Activated T-helper 17 cell treated with anti-CD3 and anti-CD28 coated beads, Interleukin-2, amount 50 U/mL, for 72 hours (primary cell): ENCODE data around the gene SLC2A2. TPM values are rescaled to one million over a fixed set of nuclear protein-coding genes. Genes with fewer than 3 reads are reported as not detected.

Source experiments
- ATAC-seq: fragments of 150-1000 bp; cut with Tn5 transposase; replicated peaks from 2 replicates; pipeline ENCODE4 v1.10.0; 2021; ENCODE audit warnings: mild to moderate bottlenecking, moderate library complexity
- H3K27ac Mint-ChIP-seq: one replicate; pipeline ENCODE4 v1.8.0; 2022; ENCODE audit warnings: mixed read lengths
- H3K27me3 Mint-ChIP-seq: one replicate; pipeline ENCODE4 v1.8.0; 2022; ENCODE audit warnings: mixed read lengths
- H3K36me3 Mint-ChIP-seq: one replicate; pipeline ENCODE4 v1.8.0; 2022; ENCODE audit warnings: low read depth, mild to moderate bottlenecking, mixed read lengths
- H3K4me1 Mint-ChIP-seq: one replicate; pipeline ENCODE4 v1.8.0; 2022; ENCODE audit warnings: mixed read lengths
- H3K4me3 Mint-ChIP-seq: one replicate; pipeline ENCODE4 v1.8.0; 2022; ENCODE audit warnings: mild to moderate bottlenecking, mixed read lengths
- H3K9me3 Mint-ChIP-seq: one replicate; pipeline ENCODE4 v1.8.0; 2022; ENCODE audit warnings: mixed read lengths
- total RNA-seq, 2 donors: library from RNA; stranded (reverse); gene quantifications; one replicate each; pipeline ENCODE4 v1.2.3, GENCODE V29; 2022

The SLC2A2 gene
- total RNA-seq, 2 donors from 2014 or later, result not detected

DNA sequence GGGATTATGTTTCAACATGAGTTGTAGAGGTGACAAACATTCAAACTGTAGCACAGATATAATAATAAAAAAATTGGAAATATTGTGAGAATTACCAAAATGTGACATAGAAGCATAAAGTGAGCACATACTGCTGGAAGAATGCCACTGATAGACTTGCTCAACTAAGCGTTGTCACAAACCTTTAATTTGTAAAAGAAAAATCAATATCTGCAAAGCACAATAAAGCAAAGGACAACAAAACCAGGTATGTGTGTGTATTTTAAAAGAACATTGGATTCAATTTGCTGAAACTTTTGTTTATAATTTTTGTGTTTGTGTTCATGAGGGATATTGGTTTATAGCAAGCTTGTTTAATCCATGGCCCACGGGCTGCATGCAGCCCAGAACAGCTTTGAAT is 77.3 kb downstream of the SLC2A2 start:
- no peak overlapping the region for H3K27ac Mint-ChIP-seq
- peaks cover 17% of the 10 kb centered on the region for H3K27me3 Mint-ChIP-seq
- H3K9me3 Mint-ChIP-seq, result no peaks in the 10 kb centered on the region
- no peaks in the 10 kb centered on the region for H3K4me1 Mint-ChIP-seq
- H3K36me3 Mint-ChIP-seq, result no peaks in the 10 kb centered on the region
- H3K4me3 Mint-ChIP-seq, result no peak overlapping the region
- ATAC-seq, result no peak

DNA sequence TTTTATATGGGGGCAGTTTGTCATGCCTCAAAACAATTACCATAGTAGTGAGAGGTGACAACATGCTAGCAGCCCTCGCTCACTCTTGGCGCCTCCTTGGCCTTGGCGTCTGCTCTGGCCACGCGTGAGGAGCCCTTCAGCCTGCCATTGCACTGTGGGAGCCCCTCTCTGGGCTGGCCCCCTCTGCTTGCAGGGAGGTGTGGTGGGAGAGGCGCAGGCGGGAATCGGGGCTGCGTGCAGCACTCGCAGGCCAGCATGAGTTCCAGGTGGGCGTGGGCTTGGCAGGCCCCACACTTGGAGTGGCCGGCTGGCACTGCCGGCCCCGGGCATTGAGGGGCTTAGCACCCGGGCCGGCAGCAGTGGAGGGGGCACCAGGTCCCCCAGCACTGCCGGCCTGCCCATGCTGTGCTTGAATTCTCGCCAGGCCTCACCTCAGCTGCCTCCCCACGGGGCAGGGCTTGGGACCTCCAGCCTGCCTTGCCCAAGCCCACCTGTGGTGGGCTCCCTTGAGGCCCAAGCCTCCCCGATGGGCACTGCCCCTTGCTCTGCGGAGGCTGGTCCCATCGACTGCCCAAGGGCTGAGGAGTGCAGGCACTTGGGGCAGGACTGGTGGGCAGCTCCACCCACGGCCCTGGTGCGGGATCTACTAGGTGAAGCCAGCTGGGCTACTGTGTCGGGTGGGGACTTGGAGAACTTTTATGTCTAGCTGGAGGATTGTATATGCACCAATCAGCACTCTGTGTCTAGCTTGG is 79.3 kb downstream of the SLC2A2 start:
- H3K27ac Mint-ChIP-seq, result no peak overlapping the region
- peaks cover 19% of the 10 kb centered on the region for H3K27me3 Mint-ChIP-seq
- no peak overlapping the region for H3K4me3 Mint-ChIP-seq
- no peak for ATAC-seq
- no peaks in the 10 kb centered on the region for H3K36me3 Mint-ChIP-seq
- H3K9me3 Mint-ChIP-seq, result no peaks in the 10 kb centered on the region
- H3K4me1 Mint-ChIP-seq, result no peaks in the 10 kb centered on the region

Other genes starting within 250 kb of the SLC2A2 start
- gene RPL22L1, start 156.5 kb downstream of the SLC2A2 start, total RNA-seq, result 100 to 1,000 TPM; 105 to 173 TPM
- 1 to 10 TPM; 4.7 to 8.9 TPM for gene EIF5A2, start 118.1 kb downstream of the SLC2A2 start, total RNA-seq